HG03342 (cell line): ENCODE results near the gene C16orf54.
"Not testable (repeated sequence)": the region's sequence is repeated elsewhere in the genome, so short reads cannot be mapped to it uniquely, and the experiment has no call there.

ENCODE experiments used
- ATAC-seq: cut with Tn5 transposase; IDR thresholded peaks from one replicate; pipeline ENCODE4 v1.9.1; 2021; ENCODE audit warnings: mild to moderate bottlenecking, moderate library complexity; ENCODE audit not compliant: unreplicated experiment

Gene C16orf54, protein sequence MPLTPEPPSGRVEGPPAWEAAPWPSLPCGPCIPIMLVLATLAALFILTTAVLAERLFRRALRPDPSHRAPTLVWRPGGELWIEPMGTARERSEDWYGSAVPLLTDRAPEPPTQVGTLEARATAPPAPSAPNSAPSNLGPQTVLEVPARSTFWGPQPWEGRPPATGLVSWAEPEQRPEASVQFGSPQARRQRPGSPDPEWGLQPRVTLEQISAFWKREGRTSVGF

DNA sequence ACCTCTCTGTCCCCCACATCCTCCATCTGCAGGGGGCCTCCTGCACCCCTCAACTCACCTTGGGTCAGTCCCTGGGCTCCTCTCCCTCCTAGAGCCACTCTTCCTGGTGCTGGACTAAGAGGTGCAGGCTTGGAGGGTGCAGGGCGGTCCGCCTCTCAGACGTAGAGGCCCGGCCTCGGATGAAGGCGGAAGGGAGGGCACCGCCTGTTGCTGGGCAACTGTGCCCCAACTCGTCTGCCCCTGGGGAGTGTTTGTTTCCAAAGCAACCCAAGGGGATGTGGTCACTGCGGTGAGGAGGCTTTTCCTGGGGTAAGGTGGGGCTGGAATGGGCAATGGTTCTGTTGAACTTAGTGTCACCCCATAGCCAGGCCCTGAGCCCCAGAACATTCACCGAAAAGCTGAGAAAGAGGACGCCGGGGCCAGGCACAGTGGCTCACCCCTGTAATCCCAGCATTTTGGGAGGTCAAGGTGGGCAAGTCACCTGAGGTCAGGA, at the start of gene C16orf54:
TSS of gene C16orf54 (minus strand) at position 138 of the 493 bp plus-strand sequence. CDS start 1,039 bp downstream, outside the sequence.
- peak; percentile 74 for ATAC-seq

- ATAC-seq = no peak
Measured at GRCh38 chr16:29794231-29794710, 48.5 kb upstream of the C16orf54 start.

DNA sequence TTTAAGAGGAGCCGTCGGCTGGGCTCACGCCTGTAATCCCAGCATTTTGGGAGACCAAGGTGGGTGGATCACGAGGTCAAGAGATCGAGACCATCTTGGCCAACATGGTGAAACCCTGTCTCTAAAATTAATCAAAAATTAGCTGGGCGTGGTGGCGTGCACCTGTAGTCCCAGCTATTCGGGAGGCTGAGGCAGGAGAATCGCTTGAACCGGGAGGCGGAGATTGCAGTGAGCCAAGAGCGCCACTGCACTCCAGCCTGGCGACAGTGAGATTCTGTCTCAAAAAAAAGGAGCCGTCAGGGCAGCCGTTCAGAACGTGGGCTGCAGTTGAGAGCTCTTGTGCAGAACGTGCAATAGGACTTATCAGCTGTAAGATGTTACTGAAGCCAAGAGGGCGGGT, 47.4 kb upstream of the C16orf54 start:
- ATAC-seq = not testable (repeated sequence)

DNA sequence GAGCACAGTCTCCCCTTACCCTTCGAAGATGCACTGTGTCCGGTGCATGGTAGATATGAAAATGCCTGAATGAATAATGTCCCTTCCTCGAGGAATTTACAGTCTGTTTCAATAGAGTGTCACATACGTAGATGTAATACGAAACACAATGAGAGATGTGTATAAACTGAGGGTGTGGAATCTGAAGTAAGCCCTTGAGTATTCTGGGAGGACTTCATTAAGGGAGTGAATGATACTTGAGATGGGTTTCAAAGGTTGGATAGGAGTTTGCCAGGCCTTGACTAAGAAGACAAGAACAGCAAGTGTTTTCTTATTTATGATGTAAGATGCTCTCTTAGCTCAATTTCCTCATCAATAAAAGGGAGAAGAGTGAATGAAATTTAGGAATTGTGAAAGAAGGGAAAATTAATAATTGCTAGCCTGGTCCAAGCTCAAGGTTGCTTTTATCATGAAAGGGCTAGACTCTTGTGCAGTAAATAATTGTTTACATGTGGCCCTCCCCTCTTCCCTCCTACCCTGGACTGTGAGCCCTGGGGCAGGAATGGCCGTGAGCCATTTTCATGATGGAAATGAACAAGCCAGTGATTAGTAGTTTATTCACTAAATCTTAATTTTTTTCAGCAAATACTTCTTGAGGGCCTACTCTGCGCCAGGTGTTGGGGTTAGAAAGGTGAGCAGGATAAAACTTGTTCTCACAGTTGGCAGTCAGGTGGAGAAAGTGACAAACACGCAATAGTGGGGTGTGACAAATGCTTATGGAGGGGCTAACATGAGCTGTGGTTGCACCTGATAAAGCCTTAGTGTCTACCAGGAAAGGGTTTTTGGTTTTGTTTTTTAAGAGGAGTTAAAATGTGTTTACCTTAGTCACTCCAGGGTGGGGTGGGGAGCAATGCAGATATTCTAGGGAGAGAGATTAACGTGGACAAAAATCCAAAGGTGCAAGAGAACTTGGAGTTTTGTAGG, 46.3 kb upstream of the C16orf54 start:
- ATAC-seq = no peak

DNA sequence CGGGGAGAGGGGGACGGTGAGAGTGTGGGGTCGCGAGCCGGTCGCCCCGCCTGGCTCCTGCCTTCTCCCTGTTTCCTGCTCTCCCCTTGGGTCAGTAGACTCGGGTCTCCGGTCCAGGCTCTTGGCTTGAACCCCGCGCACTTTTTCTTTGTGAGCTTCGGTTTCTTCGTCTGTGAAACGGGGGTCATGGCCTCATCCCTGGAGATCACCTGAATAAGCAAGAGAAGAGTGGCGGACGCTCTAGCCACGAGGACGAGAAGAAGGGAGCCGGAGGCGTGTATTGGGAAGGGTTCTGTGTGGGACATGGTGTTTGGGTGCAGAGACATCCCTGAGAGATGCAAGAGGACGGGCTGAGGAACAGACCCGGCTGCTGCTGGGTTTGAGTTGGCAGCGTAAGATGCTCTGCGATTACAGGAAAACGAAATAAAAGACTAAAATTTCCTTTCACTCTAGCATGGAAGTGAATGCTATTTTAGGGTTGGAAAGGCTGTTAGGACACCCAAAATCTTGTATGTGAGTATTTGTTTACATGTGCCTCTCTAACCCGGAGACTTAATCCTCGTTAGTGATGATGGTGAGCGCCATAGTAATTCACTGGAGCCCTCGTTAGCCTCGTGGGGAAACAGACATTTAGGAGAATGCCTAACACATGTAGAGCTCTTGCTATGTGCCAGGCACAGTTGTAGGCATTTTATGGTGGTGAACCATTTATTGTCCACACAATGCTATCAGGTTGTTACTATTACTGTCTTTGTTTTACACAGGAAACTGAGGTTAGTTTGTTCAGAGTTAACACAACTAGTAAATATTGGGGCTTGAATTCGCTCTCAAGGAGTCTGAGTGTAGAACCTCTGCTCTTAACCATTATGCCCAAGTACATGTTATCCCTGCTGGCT, 45.4 kb upstream of the C16orf54 start:
- ATAC-seq = no peak

DNA sequence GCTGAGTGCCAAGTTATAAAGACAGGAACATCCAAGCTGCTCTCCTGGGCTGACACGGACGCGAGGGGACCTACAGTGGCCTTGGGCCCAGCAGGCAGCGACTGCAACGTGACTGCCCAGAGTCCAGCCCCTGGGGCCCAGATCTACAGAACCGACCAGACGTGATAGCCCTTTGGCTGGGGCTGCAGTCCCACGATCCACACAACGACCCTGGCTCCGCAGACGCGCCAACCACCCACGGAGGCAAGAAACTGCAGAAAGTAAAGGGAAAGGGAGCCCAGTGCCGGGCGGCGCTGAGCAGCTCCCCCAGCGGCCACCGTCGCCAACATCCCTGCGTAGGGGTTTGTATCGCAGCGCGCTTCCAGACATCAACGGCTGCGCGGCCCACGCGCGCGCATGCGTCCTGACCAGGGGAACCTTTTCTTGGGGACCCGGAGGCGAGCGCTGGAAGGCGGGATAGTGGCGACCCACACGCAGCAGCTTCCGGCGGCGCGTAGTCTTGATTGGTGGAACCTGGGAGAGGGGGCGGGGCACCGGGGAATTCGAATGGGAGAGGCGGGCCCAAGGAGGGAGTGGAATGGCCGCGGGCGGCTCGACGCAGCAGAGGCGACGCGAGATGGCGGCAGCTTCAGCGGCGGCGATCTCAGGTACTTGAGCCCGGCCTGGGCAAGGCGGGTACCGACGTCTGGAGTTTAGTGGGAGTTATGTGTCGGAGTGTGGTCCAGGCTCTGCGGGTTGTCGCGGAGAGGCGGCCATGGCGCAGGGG, 44.6 kb upstream of the C16orf54 start, which contains the start of gene KIF22:
TSS of gene KIF22 (plus strand) at position 569 of the 766 bp plus-strand sequence. CDS start at position 578, 9 bp downstream.
- peak; percentile 84 for ATAC-seq

- ATAC-seq = no peak
Measured at GRCh38 chr16:29789775-29790182, 44.0 kb upstream of the C16orf54 start.

GRCh38 chr16:29787155-29787554, 41.4 kb upstream of the C16orf54 start:
- not testable (repeated sequence) for ATAC-seq

DNA sequence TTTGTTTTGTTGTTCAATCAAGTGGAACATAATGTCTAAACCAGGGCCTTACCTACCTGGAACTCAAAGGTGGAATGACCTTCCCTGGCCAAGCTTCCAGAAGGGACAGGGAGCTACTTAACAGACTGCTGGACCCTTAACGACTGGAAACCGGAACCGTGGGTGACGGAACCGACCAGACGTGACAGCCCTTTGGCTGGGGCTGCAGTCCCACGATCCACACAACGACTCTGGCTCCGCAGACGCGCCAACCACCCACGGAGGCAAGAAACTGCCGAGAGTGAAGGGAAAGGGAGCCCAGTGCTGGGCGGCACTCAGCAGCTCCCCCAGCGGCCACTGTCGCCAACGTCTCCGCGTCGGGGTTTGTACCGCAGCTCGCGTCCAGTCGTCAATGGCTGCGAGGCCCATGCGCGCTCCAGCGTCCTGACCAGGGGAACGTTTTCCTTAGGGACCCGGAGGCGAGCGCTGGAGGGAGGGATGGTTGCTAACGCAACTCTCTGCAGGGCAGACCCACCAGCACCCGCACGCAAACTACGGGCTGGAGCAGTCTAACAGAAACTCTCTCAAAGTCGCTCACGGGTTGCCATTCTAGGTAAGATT, 39.2 kb upstream of the C16orf54 start:
- no peak for ATAC-seq

DNA sequence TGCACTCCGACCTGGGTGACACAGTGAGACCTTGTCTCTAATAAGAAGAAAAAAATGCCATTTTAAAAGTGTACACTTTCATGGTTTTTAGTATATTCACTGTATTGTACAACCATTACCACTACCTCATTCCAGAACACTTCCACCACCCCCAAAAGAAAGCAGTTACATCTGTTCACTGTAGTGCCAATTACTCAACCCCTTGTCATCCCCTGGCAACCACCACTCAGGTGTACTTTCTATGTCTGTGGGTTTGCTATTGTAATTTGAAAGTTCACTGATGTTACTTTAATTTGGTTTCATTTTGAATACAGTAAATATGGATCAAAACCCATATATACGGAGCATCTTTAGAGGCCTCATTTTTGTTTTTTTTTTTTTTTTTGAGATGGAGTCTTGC, 38.4 kb upstream of the C16orf54 start:
- ATAC-seq = no peak

DNA sequence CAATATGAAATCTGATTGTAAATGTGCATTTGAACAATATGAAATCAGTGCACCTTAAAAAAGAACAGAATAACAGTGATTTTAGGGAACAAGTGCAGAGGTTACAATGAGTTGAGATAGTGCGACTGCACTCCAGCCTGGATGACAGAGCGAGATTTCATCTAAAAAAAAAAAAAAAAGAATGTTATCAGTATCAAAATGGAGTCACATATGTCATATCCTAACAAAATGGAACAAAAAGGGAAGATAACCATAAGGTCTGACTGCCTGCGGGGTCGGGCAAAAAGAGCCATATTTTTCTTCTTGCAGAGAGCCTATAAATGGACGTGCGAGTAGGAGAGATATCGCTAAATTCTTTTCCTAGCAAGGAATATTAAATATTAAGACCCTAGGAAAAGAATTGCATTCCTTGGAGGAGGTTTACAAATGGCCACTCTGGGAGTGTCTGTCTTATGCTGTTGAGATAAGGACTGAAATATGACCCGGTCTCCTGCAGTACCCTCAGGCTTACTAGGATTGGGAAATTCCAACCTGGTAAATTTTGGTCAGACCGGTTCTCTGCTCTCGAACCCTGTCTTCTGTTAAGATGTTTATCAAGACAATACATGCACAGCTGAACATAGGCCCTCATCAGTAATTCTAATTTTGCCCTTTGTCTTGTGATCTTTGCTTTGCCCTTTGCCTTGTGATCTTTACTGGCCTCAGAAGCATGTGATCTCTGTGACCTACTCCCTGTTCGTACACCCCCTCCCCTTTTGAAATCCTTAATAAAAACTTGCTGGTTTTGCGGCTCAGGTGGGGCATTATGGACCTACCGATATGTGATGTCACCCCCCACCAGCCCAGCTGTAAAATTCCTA, 37.5 kb upstream of the C16orf54 start:
- ATAC-seq = not testable (repeated sequence)

DNA sequence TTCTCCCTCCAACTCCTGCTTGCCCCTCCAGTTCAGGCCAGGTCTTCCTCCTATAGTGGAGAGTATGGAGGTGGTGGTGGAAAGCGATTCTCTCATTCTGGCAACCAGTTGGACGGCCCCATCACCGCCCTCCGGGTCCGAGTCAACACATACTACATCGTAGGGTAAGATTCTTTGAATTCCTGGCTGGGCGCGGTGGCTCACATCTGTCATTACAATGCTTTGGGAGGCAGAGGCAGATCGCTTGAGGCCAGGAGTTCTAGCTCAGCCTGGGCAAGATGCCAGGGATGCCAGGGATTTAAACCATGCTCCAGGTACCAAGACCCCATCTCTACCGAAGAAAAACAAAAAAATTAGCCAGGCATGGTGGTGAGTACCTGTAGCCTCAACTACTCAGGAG, 33.7 kb upstream of the C16orf54 start:
- ATAC-seq = no peak

DNA sequence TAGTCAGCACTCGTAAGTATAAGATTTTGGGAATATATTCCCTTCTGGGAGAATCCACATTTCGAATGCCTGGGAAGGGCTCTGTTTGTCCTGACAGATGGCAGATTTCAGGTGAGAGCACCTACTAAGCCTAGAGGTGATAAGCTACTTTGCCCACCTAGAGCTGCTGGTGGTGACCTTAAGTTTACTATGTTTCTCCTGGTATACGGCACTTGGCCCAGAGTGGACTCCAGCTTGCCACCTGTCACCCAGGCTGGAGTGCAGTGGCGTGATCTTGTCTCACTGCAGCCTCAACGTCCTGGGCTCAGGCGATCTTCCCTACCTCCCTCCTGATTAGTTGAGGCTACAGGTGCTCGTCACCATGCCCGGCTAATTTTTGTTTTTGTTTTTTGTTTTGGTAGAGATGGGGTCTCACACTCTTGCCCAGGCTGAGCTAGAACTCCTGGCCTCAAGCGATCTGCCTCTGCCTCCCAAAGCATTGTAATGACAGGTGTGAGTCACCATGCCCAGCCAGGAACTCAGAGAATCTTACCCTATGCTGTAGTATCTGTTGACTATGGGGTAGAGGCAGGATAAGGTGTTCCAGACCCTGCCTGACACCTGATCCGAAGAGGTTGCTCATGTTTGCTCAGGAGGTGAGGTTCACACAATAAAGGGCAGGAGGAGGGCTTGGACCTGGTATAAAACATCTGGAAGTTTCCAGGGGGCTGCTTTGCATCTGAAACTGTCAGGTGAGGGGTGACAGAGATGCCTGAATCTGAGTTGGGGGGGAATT, 32.0 kb upstream of the C16orf54 start, which contains the start of gene ZG16:
TSS of gene ZG16 (plus strand) at position 681 of the 775 bp plus-strand sequence. CDS start 1,011 bp downstream, outside the sequence.
- no peak for ATAC-seq

DNA sequence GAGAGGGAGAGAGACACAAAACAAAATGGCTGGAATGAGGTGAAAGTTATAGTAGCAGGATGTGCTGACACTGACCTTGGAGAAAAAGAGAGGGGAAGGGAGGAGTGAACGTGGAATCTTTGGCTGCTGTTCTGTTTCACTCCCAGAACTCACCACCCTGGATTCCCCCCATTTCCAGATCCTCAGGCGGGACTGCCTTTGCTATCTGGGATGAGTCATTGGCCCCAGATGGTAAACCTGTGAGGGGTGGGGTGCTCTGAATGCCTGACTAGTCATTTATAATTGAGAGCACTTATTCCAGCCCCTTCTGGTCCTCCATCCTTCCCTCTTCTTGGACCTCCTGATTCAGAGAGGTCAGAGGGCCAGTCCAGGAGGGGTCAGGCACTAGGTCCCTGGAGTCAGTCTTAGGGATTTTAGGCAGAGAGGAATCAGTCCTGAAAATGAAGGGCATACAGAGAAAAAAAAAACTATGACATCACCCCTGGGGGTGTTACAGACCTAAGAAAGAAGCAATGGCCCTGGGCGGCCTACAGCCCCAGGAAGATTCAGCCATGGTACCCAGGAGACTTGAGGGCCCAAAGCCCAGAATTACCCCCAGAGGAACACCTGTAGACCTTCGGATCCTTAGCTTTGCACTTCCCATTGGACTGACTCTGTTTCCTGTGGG, 30.1 kb upstream of the C16orf54 start:
- no peak for ATAC-seq

- no peak for ATAC-seq
Measured at GRCh38 chr16:29774730-29775129, 28.9 kb upstream of the C16orf54 start.

DNA sequence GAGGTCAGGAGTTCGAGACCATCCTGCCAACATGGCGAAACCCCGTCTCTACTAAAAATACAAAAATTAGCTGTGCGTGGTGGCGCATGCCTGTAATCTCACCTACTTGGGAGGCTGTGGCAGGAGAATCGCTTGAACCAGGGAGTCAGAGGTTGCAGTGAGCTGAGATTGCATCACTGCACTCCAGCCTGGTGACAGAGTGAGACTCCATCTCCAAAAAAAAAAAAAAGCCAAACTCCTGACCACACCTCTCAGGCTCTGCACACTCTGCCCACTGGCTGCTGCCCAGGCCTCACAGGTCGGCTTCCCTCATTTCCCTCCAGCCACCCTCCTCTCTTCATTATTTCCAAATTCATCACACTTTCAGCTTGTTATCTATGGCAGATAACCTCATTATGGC, 26.5 kb upstream of the C16orf54 start:
- ATAC-seq = not testable (repeated sequence)
